Transverse colon (tissue), 4 donors: Measurements from ENCODE around the gene RBSN.

Experiments used
- EP300 ChIP-seq: sonication (generic); formaldehyde crosslinking; IDR thresholded peaks from one replicate; pipeline ENCODE4 v1.6.1; 2017; ENCODE audit warnings: antibody characterized with exemption, low read depth
- POLR2A ChIP-seq: fragments of 450-650 bp; IDR thresholded peaks from one replicate; pipeline ENCODE4 v1.6.1; 2016; ENCODE audit warnings: antibody characterized with exemption, mild to moderate bottlenecking, moderate library complexity
- POLR2AphosphoS5 ChIP-seq, 3 donors: sonication (generic); formaldehyde crosslinking; IDR thresholded peaks; one replicate each; pipeline ENCODE4 v1.6.1; 2016; ENCODE audit warnings: antibody characterized with exemption in 3 of 3
- TF ChIP-seq, protein P1 (sequence below), 5 experiments: fragments of 200-600 bp in 3 of 5; fragments of 450-650 bp in 2 of 5; sonication (generic) in 3 of 5; IDR thresholded peaks; 1 replicate in 2 of 5; 2 replicates in 3 of 5; pipeline ENCODE4 v1.5.1; 2016 to 2017; ENCODE audit warnings: antibody characterized with exemption in 5 of 5, inconsistent platforms in 3 of 5, mild to moderate bottlenecking in 2 of 5, moderate library complexity in 1 of 5

DNA sequence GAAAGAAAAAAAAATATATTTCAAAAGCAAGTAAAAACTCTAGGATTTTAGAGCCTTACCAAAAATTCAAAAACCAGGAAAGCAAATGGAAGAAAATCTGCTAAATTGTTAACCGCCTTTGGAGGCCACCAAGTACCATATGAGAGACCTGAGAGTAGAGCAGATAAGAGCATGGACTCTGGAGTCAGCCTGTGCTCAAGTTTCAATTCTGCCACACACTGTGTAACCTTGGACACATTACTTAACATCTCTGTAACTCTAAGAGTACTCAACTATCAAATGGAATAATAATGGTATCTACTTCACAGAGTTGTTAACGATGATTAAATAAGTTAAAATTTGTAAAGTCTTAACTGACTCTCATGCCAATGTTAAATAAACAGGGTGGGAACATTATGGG, 12.7 kb downstream of the RBSN start:
- no peak for TF ChIP-seq EP300
- TF ChIP-seq POLR2A: no peak
- TF ChIP-seq, protein P1, sequence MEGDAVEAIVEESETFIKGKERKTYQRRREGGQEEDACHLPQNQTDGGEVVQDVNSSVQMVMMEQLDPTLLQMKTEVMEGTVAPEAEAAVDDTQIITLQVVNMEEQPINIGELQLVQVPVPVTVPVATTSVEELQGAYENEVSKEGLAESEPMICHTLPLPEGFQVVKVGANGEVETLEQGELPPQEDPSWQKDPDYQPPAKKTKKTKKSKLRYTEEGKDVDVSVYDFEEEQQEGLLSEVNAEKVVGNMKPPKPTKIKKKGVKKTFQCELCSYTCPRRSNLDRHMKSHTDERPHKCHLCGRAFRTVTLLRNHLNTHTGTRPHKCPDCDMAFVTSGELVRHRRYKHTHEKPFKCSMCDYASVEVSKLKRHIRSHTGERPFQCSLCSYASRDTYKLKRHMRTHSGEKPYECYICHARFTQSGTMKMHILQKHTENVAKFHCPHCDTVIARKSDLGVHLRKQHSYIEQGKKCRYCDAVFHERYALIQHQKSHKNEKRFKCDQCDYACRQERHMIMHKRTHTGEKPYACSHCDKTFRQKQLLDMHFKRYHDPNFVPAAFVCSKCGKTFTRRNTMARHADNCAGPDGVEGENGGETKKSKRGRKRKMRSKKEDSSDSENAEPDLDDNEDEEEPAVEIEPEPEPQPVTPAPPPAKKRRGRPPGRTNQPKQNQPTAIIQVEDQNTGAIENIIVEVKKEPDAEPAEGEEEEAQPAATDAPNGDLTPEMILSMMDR (IDR thresholded peaks at IDR 0.05): no peak
- no peak for TF ChIP-seq POLR2AphosphoS5 (IDR thresholded peaks at IDR 0.05)
